CD4-positive, alpha-beta T cell (primary cell): ENCODE results near the gene TMEM144. TPM values are rescaled to one million over a fixed set of nuclear protein-coding genes. Genes with fewer than 3 reads are reported as not detected.

Source experiments
- ATAC-seq: fragments of 200-7000 bp; cut with Tn5 transposase; one replicate; pipeline ENCODE4 v1.10.0; 2022; ENCODE audit warnings: mild to moderate bottlenecking; ENCODE audit not compliant: poor library complexity
- CTCF ChIA-PET: fragments of 350-600 bp; sonication (Branson Sonifier 250); formaldehyde crosslinking; loops from one replicate; lab custom pipeline; 2021; ENCODE audit warnings: antibody characterized with exemption, inconsistent platforms; lab: Charles Lee
- POLR2A ChIA-PET: fragments of 350-600 bp; sonication (Branson Sonifier 250); formaldehyde crosslinking; loops from one replicate; lab custom pipeline; 2021; ENCODE audit warnings: antibody characterized with exemption, inconsistent platforms; lab: Charles Lee
- DNase-seq, 14 experiments: peaks; one replicate each; pipeline ENCODE4 v3.0.0-alpha.2; 2013 to 2020; ENCODE audit warnings: mixed read lengths in 2 of 14
- H3K27ac ChIP-seq, 2 donors: one replicate each; pipeline versions ENCODE4 v1.5.1 to v1.7.0; 2013; ENCODE audit warnings: low read length in 2 of 2, low read depth in 1 of 2, mild to moderate bottlenecking in 1 of 2
- H3K27me3 ChIP-seq, 2 experiments: 1 replicate in 1 of 2; 2 replicates in 1 of 2; pipeline versions ENCODE4 v1.6.1 to v1.7.0; 2013; ENCODE audit warnings: low read length in 2 of 2, control low read depth in 1 of 2, mild to moderate bottlenecking in 1 of 2, moderate library complexity in 1 of 2; ENCODE audit not compliant: insufficient read depth in 2 of 2, control insufficient read depth in 1 of 2
- H3K36me3 ChIP-seq: one replicate; pipeline ENCODE4 v1.6.1; 2013; ENCODE audit warnings: low read length, control low read depth; ENCODE audit not compliant: insufficient read depth
- H3K4me1 ChIP-seq: one replicate; pipeline ENCODE4 v1.6.1; 2013; ENCODE audit warnings: low read length, control low read depth; ENCODE audit not compliant: insufficient read depth
- H3K4me3 ChIP-seq: one replicate; pipeline ENCODE4 v1.5.1; 2013; ENCODE audit warnings: mild to moderate bottlenecking, low read length, moderate library complexity
- H3K9me3 ChIP-seq, 2 experiments: 1 replicate in 1 of 2; 2 replicates in 1 of 2; pipeline versions ENCODE4 v1.6.1 to v1.7.0; 2013; ENCODE audit warnings: low read length in 2 of 2, mild to moderate bottlenecking in 2 of 2, control low read depth in 1 of 2, moderate library complexity in 1 of 2; ENCODE audit not compliant: control insufficient read depth in 1 of 2, insufficient read depth in 1 of 2
- H3K27ac Mint-ChIP-seq: one replicate; pipeline ENCODE4 v1.8.0; 2020; ENCODE audit warnings: mixed read lengths
- H3K27me3 Mint-ChIP-seq: one replicate; pipeline ENCODE4 v1.8.0; 2021; ENCODE audit warnings: mixed read lengths
- H3K36me3 Mint-ChIP-seq: one replicate; pipeline ENCODE4 v1.8.0; 2021; ENCODE audit warnings: low read depth, mixed read lengths
- H3K4me1 Mint-ChIP-seq: one replicate; pipeline ENCODE4 v1.8.0; 2021; ENCODE audit warnings: low read depth, mixed read lengths
- H3K4me3 Mint-ChIP-seq: one replicate; pipeline ENCODE4 v1.8.0; 2020; ENCODE audit warnings: mild to moderate bottlenecking, mixed read lengths
- H3K9me3 Mint-ChIP-seq: one replicate; pipeline ENCODE4 v1.8.0; 2020; ENCODE audit warnings: mixed read lengths
- intact Hi-C, 2 experiments: fragments of 100-400 bp; cut with DNase I in 1 of 2; cut with micrococcal nuclease in 1 of 2; formaldehyde crosslinking; loops; one replicate each; pipeline versions ENCODE4 v1.15.1 to v1.9.0; 2023 to 2025; cut with DNase I, micrococcal nuclease
- total RNA-seq, 174 experiments: library from RNA in 2 of 174; stranded (reverse) in 2 of 174; gene quantifications; one replicate each; pipeline ENCODE4 v1.2.3 and lab custom pipeline; 2021 to 2026
- TF ChIP-seq, protein P1 (sequence below): fragments of 200-600 bp; IDR thresholded peaks from one replicate; pipeline ENCODE4 v1.8.0; 2022; ENCODE audit warnings: antibody characterized with exemption, mild to moderate bottlenecking

The TMEM144 gene
- total RNA-seq, 2 experiments from 2014 or later, result 0.45 TPM; not detected in 1

DNA sequence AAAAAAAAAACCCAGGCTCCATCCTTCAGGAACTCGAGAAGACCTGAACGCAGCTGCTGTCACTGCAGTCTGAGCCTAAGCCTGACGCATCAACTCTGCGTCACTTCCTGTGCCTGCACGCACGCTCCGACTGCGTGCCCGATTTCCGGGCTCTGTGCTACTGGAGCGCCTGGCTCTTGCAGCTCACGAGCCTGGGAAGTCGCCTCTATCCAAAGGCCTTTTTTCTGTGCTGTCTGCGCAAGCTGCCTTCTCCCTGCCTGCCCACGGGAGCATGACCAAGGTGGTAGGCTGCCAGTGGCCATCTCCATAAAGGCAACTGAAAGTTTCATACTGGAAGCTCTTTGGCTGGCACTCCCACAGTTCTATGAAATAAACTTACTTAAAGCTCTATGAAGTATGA, 27.6 kb upstream of the TMEM144 start:
- CTCF ChIA-PET, result interaction anchor here (1.3 kb wide), 1 partner anchor 9 kb away, joined by 4 read pairs; no protein-coding TSS in a partner anchor
- POLR2A ChIA-PET, result no interaction called here

GRCh38 chr4:158186815-158187214, 23.5 kb upstream of the TMEM144 start:
- Histone ChIP-seq H3K27me3 (no peaks in the 10 kb centered on the region), H3K4me1 (no peaks in the 10 kb centered on the region), H3K4me3 (no peak overlapping the region), H3K27ac (no peak overlapping the region), H3K9me3 (peaks cover 0 to 3% of the 10 kb centered on the region in 2 experiments), H3K36me3 (no peaks in the 10 kb centered on the region)
- Mint-ChIP-seq H3K9me3 (no peaks in the 10 kb centered on the region), H3K36me3 (no peaks in the 10 kb centered on the region), H3K27me3 (no peaks in the 10 kb centered on the region), H3K27ac (no peak overlapping the region), H3K4me3 (no peak overlapping the region), H3K4me1 (no peaks in the 10 kb centered on the region)
- TF ChIP-seq, protein P1, sequence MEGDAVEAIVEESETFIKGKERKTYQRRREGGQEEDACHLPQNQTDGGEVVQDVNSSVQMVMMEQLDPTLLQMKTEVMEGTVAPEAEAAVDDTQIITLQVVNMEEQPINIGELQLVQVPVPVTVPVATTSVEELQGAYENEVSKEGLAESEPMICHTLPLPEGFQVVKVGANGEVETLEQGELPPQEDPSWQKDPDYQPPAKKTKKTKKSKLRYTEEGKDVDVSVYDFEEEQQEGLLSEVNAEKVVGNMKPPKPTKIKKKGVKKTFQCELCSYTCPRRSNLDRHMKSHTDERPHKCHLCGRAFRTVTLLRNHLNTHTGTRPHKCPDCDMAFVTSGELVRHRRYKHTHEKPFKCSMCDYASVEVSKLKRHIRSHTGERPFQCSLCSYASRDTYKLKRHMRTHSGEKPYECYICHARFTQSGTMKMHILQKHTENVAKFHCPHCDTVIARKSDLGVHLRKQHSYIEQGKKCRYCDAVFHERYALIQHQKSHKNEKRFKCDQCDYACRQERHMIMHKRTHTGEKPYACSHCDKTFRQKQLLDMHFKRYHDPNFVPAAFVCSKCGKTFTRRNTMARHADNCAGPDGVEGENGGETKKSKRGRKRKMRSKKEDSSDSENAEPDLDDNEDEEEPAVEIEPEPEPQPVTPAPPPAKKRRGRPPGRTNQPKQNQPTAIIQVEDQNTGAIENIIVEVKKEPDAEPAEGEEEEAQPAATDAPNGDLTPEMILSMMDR, result no peak
- CTCF ChIA-PET, result interaction anchor here (0.6 kb wide), 1 partner anchor 558 kb away, joined by 3 read pairs; no protein-coding TSS in a partner anchor
- DNase-seq, result no peak
- intact Hi-C loops, result no loop called here
- POLR2A ChIA-PET, result no interaction called here
- ATAC-seq, result no peak

More for the DNA sequence above, 27.6 kb upstream of the TMEM144 start:
- Mint-ChIP-seq H3K27me3 (peaks cover 13% of the 10 kb centered on the region), H3K9me3 (no peaks in the 10 kb centered on the region), H3K4me3 (no peak overlapping the region), H3K4me1 (no peaks in the 10 kb centered on the region), H3K36me3 (no peaks in the 10 kb centered on the region), H3K27ac (no peak overlapping the region)
- Histone ChIP-seq H3K4me3 (no peak overlapping the region), H3K27ac (no peak overlapping the region), H3K4me1 (no peaks in the 10 kb centered on the region), H3K9me3 (peaks cover 0 to 3% of the 10 kb centered on the region in 2 experiments), H3K27me3 (no peaks in the 10 kb centered on the region), H3K36me3 (no peaks in the 10 kb centered on the region)
- DNase-seq (no peak), ATAC-seq (no peak)
- TF ChIP-seq, protein P1, result no peak
- intact Hi-C loops, result no loop called here

DNA sequence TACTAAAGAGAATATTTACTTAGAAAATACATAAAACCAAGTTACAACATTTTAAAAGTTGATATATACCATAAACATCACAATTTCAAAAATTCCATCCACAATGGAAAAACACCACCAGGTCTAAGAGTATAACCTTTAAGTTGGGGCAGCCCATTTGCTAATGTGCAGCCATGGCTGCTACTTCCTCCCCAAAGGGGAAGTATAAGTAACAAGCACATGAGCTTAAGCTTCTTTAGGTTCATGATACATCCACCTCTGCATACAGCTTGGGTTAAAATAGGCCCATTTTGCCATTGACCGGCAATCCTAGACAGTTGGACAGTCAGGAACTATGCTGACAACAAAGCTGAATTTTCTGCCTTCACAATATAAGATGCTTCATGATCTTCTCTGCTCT, 20.9 kb upstream of the TMEM144 start:
- intact Hi-C loops, result no loop called here
- TF ChIP-seq, protein P1, result no peak
- H3K27ac Mint-ChIP-seq, result no peak overlapping the region
- H3K36me3 ChIP-seq, result no peaks in the 10 kb centered on the region
- H3K9me3 Mint-ChIP-seq, result no peaks in the 10 kb centered on the region
- H3K4me3 Mint-ChIP-seq, result no peak overlapping the region
- H3K27me3 ChIP-seq, result no peaks in the 10 kb centered on the region
- no peaks in the 10 kb centered on the region for H3K4me1 ChIP-seq
- no peak overlapping the region for H3K27ac ChIP-seq
- ChIA-PET POLR2A (no interaction called here), CTCF (no interaction called here)
- H3K36me3 Mint-ChIP-seq, result no peaks in the 10 kb centered on the region
- no peak overlapping the region for H3K4me3 ChIP-seq
- H3K9me3 ChIP-seq, result no peaks in the 10 kb centered on the region
- DNase-seq (no peak), ATAC-seq (no peak)
- no peaks in the 10 kb centered on the region for H3K4me1 Mint-ChIP-seq
- H3K27me3 Mint-ChIP-seq, result peaks cover 11% of the 10 kb centered on the region
